HG02571 (cell line): ENCODE data around the gene DLL1.

Source experiments
- ATAC-seq: cut with Tn5 transposase; IDR thresholded peaks from one replicate; pipeline ENCODE4 v1.9.1; 2021; ENCODE audit warnings: mild to moderate bottlenecking, moderate library complexity; ENCODE audit not compliant: unreplicated experiment

DLL1 gene

DNA sequence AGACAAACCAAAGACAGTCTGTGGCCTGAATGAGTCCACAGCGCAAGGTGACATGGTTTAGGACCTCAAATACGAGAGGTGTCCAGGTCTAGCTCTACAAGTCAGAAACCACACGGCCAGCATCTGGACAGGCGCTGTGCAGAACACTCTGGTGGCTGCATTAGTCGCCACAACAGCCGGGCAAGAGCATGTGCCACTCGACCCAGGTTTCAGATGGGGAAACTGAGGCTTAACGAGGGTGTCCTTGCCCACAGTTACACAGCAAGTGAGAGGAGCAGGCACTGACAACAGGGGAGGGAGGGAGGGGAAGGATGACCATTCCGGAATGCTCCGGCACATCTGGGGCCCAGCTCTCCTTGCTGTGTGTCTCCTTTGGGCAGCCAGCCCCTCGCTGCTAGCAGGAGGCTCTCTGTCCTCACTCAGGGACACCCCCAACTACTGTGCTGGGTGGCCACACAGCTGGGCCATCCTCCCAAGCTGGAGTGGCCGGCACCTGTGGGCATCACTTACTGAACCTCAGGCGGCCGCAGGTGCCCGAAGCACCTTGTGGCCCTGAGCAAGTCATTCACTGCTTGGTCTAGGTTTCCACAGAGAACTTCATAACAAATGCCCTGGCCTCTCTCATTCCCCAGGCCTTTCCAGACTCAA lies 6.6 kb downstream of the DLL1 start:
- ATAC-seq = no peak

DNA sequence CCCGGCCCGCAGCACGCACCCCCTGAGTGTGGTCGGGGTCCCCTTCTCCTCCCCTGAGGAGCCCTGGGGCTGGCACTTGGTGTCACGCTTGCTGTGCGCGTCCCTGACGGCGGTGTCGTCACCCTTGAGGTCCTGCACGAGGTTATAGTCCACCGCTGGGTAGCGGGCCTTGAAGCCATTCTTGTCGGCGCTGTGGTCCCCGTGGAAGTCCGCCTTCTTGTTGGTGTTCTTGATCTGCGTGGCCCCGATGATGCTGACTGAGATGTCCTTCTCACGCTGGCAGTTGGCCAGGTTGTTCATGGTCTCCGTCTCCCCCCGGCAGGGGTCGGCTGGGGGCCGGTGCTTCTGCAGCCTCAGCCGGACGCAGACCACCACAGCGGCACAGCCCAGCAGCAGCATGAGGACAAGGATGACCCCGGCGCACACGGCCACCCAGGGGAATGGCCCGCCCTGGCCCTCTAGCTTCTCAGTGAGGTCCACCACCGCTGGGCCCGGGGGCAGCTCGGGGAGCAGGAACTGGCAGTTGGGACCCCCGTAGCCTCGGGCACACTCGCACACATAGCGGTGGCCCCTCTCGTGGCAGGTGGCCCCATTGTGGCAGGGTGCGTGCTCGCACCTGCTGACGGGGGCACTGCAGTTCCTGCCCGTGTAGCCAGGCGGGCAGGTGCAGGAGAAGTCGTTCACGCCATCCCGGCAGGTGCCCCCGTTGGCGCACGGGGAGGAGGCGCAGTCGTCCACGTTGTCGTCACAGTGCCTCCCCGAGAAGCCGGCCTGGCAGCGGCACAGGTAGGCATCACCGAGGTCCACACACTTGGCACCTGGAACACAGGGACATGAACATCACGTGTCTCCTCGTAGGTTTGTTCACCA lies 7.4 kb downstream of the DLL1 start:
- no peak for ATAC-seq

DNA sequence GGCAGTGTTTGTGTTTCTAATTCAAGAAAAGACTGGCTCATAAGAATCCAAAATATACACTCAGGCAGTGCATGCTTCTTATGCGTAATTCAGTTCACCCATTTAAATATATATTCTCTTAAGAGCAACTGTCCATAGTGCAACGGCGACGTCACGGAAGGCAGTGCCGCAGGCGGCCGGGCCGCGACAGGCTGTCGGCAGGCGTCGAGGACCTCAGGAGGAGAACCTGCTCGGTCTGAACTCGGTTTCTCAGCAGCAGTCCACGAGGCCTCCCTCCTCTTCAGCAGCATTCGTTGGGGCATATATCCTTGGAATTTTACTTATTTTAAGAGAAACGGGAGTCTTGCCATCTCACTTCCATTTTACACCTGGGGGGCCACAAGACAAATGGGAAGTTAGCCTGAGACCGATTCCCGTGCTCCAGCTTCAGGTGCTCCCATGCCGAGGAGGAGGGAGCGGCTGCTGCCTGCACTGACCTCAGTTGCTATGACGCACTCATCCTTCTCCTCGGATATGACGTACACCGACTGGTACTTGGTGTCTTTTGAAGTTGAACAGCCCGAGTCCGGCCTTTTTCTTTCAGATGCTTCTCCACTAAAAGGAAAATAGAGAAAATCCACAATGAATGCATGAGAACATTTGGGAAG lies 8.2 kb downstream of the DLL1 start:
- no peak for ATAC-seq

DNA sequence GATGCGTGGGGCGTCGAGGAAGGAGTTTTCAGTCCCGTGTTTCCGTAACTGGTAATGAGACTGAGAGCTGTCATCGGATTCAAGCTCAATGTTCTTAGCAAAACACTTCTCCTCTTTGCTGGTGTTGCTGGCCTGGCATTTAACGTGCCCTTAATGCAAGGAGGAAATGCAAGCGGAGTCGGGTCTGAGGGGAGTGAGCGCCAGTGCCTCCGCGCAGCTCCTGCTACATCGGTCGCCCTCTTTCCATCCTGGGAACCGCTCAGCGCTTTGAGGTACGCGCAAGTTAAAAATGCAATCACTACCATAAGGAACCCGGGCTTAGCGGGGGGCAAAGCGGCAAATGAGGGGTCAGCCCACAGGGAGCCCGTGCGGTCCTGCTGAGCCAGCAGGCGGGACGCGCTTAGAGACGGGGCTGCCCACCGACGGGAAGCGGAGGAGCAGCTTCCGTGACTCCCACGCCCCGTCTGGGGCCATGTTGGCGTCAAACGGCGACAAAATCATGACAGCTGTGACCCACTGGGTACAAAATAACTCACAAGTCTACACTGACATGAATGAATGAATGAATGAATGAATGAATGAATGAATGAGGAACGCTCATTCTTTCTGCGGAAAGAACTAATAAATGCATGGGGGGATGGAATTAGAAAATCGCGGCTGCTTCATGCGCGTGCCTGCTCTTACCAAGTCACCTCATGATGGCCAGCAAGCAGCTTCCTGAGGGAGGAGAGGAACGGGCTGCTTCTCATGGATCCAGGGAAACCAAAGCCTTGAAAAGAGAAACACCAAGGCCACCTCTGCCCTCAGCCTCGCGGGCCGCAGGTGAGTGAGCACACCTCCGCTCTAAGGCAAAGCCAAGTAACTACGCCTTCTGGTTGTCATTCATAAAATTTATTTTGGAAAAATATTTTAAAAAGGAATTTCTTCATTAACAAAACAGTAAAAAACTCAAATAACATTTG lies 9.3 kb downstream of the DLL1 start:
- ATAC-seq = no peak

DNA sequence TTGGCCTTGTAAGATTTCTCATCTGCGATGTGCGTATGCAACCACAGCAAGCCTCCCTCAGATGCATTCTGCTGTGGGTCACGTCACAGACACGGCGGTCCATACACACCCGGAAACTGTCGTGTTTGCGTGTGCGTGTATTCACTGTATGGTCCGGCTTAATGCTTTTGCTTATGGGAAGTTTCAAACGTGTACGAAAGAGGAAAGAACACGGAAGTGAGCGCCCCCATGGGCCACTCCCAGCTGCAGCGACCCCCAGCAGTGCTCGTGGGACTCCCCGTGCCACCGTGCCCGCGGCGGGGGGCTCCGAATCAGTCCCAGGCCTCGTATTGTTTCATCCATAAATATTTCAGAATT lies 10.2 kb downstream of the DLL1 start:
- no peak for ATAC-seq

DNA sequence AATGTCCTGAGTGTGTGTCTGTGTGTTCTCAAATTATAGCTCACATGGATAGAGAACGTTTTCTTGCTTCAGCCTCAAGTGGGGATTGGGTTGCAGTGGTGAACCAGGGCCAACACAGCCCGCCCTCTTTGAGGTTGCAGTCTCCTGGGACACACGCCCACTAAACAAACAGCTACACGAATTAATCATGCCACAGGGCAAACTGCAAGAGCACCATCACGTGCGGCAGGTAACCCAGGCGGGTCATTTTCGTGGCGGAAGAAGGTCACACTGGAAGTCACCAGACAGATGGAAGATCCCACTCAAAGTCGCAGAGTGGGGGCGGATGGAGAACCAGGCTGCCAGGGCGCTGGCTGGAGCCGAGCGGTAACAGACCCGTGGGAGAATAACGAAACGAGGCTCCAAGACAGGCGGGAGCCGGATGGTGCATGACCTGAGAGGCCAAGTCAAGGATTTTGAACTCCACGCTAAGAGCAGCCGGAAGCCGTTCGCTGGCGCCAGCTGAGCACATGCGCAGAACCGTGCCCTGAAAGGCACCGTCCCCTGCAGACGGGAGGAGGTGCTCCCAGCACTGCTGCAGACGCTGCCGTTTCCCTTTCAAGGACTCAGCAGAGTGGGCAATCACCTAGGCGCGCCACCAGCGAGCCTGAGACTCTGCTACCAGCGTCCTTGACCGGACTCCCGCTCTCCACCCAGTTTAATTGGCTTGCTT lies 10.7 kb downstream of the DLL1 start:
- ATAC-seq = no peak

DNA sequence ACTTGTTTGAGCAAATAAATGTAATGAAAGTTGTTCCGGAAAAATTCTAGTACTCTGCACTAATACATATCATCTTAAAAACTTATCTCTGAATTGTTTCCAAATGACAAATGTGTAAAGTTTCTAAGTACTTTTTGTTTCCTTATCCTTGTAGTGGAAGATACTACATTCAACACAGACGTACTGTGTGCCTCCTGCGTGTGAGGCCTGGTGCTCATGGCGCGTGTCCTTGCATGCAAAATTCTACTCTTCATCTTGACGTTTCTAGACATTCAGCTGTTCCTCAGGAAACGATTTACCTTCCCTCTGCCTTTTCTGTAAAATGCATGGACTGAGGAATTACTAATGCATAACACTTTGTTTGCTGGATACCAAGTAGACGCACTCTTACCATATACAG lies 11.5 kb downstream of the DLL1 start:
- no peak for ATAC-seq

DNA sequence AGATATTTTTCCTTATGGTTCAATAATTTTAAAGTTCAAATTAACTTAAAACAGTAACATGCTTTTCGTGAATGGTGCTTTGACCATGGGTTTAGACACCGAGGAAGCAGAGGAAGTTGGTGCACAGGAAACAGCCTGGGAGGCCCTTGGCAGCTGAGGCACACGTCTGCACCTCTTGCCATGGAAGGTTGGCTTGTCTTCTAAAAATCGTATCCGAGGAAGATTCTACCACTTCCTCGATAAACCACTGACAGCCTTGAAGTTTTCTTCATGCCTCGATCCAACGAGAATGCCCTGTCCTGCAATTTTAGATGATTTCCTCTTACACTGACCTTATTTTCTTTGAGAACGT lies 12.2 kb downstream of the DLL1 start:
- no peak for ATAC-seq

DNA sequence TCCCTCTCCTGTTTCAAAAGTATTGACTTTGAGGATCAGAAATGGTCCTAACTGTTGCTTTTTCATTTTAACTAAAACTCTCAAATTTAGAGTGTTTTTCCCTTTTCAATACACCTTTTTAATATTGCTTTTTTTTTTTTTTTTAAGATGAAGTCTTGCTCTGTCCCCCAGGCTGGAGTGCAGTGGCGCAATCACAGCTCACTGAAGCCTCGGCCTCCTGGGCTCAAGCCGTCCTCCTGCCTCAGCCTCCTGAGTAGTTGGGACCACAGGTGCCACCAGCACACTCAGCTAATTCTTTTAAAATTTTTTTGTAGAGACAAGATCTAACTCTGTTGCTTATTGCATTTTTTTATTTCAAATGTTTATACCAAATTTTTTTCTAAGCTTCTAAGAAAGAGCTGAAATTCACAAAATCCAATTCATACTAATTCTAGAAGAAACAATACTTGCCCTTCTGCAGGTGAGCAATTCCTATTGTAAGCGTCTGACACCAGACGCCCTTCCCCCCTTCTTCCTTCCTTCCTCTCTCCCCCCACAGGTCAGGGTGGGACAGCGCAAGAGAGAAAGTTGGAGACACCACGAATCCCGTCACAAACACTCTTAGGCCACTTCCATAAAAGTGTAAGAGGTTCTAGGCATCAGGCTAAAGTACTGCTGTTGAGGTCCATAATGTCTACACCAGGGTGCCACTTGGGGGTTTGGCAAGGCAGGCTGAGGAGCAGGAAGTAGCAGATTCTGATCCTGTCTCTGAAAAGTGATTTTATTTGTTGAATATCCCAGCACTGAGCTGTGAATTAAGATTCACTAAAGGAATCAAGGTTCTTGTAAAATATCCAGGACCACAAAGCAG lies 12.8 kb downstream of the DLL1 start:
- ATAC-seq = no peak

DNA sequence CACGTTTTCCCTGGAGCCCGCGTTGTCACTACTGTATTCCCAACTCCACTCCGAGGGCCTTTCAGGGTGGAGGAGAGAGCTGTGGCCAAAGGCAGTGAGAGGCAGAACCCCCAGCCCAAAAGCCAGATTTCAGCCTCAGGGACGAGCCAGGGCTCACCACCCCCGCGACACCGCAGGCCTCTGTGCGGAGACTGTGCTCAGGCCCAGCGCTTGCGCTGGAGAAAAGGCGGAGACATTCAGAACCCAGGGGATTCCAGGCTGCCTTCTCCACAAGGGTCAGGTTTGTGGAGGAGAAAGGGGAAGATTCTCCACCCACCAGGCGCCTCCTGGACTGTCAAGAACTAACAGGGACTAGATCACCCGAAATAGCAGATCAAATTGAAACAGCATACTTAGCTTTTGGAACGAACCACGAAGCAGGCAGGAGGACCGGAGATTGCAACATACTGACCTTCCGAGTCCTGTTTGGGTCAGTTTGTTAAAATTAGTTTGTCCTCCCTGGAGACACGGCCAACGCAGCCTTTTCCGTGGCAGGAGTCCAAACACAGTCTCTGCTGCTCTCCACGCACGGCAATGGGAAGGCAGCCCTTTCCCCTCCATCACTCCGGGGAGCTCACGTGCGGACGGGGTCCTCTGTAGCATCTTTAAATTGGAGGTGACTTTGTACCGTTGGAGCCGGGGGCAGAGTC lies 14.4 kb downstream of the DLL1 start:
- no peak for ATAC-seq

DNA sequence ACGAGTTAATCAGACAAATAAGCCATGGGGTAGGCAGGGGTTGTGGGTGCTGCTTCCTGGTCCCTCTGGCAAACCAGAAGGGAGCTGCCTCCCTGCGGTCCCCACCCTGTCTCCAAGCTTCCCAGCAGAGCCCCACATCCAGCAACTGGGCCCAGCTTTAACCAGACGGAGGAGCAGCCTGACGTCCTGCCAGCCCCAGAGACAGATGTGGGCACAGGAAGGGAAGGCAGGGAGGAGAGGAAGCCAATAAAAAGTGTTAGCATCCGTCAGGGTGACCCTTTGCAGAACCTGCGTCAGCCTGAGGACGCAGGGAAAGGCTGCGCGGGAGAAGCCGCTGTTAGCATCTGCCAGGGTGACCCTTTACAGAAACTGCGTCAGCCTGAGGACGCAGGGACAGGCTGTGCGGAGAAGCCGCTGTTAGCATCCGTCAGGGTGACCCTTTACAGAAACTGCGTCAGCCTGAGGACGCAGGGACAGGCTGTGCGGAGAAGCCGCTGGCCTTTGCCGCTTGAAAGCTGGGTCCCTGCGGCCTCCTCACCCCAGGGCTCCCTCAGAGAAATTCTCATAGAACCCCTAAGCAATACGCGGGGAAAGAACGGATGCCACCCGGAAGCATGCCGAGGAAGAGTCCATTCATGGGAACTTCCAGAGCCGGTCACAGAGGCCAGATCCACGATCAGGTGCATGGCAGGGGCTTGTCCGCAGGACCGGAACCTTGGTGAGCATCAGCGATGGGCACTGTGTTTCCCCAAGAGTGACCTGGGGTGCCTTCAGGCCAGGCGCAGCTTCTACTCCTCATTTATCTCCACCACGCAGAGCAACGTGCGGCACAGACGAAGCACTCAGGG lies 15.9 kb downstream of the DLL1 start:
- ATAC-seq = no peak

DNA sequence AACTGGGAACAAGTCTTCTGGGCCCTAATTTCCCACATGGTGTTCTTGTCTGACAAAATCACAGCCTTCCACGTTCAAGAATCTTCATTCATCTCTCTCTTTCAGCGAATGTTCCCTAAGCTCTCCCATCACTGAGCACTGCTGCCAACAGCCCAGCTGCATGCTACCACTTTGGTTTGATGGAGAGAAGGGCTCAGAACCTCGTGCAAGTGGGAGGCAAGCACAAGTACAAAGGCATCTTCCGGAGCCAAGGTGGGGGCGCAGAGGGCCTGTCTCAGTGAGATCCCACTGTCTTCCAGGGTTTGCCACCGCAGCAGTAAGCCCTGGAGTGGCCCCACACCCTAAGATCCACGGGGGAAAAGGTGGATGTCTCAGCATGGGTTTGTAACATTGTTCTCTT lies 17.2 kb downstream of the DLL1 start:
- no peak for ATAC-seq

DNA sequence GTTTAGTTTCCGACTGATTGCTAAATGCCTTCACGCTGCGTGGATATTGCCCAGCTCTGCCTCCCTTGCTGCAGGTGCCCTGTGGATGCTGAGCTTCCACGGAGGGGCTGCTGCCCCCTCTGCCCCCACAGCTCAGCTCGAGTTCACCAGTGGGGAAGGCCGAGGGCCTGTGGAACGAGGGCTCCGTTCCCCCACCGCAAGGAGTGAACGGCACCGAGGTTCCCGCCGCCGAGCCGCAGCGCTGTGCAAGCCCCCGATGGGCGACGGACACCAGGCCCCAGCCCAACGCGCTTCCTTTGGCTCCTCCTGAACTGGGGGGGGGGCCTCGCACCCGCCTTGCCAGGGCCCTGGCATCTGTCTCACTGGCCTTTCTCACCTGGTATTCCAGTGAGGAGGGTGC lies 17.7 kb downstream of the DLL1 start:
- no peak for ATAC-seq

DNA sequence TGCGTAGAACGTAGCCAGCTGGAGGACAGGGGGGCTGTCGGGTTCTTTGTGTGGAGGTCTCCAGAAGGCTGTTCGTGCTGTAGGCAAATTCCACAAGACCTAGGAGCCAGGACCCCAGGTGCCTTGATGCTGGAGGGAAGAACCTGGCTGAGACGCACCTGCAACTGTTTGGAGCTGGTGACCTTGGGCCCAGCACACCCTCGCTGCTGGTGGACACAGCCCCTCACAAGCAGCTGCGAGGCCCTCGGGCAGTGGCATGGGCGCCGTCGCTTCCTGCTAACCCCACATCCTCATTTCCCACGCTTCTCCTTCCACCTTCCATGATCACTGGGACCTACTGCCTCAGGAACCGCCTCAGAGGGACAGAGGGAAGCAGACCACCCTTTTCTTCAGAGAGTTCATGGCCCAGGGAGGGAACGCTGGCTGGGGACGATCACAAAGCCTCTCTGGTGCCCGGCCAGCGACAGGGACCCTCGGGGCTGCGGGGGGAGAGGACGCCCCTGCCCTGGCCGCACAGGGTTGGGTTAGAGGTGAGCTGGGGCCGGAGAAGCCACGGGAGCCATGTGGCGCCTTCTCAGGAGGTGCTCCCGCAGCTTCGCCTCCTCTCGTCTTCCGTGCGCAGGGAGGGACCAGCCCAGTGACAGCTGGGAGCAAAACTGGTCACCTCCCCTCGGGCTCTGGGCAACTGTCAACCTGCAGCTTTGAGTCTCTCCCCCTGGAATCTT lies 18.4 kb downstream of the DLL1 start:
- ATAC-seq = no peak

DNA sequence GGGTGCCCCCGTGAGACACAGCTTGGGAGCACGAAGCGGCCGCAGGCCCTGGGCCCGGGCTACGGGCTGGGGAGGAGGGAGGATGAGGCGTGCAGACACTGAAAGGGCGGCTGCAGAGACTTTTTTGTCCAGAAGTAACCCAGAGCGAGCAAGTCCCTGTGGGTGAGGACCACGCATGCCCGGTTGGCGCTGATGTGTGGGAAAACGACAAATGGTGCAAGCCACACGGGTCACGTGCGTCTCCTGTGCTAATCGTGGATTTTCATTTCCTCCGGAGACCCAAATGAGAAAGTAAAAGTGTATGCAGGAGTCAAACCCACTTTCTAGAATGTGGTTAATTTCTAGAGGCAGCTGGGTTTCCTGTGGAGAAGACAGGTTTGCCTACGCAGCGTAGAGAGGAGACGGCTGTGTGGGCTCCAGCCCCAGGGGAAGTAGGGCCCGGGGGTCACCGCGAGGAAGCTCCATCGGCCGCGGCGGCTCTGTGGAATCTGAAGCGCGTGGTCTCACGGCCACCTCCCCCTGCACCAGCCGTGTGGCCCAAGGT lies 19.0 kb downstream of the DLL1 start:
- peak; percentile 87 for ATAC-seq

DNA sequence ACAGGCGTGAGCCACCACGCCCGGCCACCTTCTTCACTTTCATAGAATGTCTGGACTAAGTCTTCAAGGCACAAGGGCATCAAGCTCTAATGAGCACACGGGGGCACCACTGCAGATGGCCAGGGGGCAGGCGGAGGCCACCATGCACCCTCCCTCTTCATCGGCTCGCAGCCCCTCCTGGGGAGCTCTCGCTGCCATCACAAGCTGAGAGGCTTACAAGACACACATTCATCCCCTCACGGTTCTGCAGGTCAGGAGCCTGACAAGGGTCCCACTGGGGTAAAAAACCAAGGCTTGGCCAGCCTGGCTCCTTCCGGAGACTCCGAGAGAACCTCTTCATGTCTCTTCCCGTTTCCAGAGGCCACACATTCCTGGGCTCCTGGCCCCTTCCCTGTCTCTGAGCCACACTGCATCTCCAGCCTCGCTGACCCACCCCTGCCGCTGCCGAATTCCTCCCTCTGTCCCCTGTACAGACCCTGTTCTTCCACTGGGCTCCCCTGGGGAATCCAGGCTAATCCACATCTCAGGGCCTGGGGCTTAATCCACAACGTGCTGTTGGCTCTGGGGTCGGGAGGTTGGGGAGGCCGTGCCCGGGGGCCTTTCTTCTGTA lies 19.8 kb downstream of the DLL1 start:
- no peak for ATAC-seq
